Activated CD4-positive, alpha-beta T cell treated with anti-CD3 and anti-CD28 coated beads, Interleukin-2, amount 50 U/mL, for 16 hours (primary cell): Measurements from ENCODE around the gene DDN.

Experiments used
- DNase-seq: peaks from one replicate; pipeline ENCODE4 v3.0.0-alpha.2; 2020

The DDN gene

DNA sequence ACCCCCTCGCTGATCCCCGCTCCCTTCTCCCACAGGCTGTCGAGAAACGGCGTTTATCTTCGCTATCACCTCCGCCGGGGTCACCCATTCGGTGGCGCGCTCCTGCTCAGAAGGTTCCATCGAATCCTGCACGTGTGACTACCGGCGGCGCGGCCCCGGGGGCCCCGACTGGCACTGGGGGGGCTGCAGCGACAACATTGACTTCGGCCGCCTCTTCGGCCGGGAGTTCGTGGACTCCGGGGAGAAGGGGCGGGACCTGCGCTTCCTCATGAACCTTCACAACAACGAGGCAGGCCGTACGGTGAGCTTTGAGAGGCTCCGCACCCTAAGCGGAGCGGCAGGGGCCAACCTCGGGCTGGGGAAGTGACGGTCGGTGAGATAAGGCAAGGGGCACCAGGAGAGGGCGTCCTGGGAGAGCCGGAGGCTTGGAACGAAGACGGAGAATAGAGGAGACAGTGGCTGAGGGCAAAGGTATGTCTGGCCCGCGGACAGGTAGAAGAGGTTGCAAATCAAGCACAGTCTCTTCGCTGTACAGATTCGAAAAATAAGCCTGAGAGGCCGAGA, 18.7 kb downstream of the DDN start:
- DNase-seq, result no peak

DNA sequence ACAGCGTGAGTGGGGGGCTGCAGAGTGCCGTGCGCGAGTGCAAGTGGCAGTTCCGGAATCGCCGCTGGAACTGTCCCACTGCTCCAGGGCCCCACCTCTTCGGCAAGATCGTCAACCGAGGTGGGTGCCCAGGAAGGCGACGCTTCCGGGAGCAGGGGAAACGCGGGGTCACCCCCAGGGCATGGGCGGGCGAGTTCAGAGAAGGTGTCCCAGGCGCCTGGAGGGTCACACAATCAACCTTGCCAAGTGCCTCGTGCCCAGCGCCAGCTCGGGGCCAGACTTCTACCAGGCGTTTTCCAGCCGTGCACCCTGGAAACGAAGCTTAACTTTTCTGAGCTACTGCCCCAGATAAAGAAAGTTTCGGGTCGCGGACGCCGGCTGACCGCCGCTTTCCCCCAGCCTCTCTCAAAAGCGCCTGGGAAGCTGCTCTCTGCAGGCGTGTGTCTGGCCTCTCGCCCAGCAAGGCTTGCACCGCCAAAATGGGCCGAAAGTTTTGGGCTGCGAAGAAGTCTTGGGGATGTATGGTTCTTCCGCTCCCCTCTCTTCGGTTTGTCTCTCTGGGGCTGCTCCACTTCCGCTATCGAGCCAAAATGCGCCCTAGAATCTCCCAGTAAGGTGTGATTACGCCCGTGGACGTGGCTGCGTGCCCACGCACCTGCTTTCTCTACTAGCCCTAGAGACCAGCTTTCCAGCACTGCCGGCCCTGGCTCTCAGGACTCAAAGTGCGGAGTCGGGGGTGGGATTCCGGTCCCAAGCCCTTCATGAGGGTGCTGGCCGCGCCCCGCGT, 19.4 kb downstream of the DDN start:
- DNase-seq, result no peak

DNA sequence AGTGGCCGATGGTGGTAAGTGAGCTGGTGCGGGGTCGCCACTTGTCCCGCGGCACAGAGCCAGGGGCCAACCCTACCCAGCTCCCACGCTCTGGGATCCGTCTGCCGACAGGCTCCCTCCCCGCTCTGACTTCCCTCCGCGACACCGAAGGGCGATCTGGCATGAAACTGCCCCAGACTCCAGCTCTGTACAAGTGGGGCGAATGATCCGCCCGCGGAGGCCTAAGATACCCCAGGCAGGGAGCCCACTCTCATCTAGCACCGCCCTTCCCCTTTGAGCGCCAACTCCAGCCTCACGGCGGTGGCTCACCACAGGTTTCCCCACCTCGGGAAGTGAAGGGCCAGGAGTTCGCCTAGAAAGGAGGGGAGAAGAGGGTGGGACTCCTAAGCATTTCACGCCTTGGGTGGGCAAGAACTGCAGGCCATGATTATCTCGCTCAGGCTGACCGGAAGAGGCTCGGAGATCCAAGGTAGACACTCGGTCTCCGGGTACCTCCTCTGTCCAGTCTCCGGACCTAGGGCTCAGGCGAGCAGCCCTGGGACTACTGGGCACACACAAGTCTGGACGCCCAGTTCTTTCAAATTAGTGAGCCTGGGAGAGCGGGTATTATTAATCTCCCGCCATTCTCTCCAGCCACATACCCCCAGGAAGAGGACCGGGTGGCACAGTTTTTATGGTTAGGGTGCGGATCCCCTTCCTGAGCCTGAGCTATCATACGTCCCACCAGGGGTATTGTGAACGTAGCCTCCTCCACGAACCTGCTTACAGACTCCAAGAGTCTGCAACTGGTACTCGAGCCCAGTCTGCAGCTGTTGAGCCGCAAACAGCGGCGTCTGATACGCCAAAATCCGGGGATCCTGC, 20.2 kb downstream of the DDN start:
- no peak for DNase-seq

GRCh38 chr12:48978291-48978740, 20.9 kb downstream of the DDN start, which contains the start of gene WNT1:
Gene WNT1, plus strand, starts transcription at chr12:48978322. Its CDS starts 329 bp downstream, at chr12:48978651.
- DNase-seq, result no peak

DNA sequence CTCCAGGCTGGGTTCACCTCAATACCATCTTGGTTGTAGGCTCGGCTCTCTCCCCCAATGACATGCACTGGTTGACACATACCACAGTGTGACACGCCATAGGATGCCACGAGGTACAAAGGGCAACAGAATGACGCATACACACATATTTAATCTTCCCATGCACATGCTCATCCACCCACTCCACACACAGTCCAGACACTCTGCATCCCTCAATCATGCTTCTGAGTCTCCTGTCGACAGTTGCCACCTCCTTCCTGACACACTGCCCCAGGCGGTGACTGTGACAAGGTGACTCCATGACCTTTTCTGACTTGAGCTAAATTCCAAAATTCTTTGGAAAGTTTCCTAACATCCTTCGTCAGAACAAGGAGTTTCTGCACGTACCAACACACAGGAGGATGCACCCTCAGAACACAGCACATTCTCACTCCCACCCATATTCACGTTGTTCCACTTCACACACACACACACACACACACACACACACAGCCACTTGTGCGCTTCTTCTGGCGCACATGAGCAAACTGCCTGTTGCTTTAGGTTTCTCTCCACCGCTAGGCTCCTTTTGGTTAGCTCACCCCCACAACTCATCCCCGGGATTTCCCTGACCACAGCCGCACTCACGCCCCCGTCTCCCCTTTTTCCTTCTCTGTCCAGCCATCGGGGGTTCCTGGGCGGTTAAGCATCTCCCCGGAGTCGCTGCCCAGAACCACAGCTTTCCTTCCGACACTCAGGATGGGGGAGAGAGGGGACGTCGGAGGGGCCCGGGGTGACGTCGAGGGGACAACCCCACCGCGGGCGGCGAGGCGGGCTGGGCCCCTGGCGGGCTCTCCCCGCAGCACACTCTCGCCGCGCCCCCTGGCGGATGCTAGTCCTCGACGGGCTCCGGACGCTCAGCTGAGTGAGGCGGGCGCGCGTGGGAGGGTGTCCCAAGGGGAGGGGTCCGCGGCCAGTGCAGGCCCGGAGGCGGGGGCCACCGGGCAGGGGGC, 21.6 kb downstream of the DDN start:
- DNase-seq, result peak; percentile 75

DNA sequence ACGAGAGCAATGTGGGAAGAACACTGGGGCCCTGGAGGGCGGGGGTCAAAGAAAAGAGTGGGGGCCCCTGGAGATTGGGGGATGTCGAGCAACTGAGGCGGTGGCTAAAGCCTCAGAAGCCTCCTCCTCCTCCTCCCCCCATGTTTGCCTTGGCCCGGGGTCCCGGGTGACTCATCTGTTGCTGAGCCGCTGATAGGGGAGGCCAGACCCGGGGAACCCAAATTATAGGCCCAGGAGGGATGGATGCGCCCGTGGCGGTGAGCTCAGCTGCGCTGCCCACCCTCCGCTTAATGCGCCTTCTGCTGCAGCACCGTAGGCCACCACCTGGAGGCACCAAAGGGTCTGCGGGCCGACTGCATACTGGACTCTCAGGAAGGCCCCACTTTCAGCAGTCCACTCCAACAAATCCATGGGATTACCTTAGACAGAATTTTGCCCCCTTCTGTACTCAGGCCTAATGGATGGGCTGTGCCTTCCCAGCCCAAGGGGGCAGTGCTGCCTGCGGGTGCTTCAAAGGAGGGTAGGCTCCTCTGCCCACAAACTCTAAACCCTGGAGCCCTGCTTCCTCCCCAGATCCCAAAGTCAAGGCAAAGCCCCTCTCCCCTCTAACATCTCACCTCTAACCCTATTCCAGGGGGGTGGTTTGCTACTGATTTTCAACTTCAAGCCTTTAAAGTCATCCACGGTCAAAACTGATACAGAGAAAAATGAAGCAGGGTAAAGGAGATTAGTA, 25.1 kb downstream of the DDN start:
- DNase-seq, result no peak

GRCh38 chr12:48973531-48973930, 25.6 kb downstream of the DDN start:
- DNase-seq, result no peak

GRCh38 chr12:48972952-48973483, 26.2 kb downstream of the DDN start:
- no peak for DNase-seq

DNA sequence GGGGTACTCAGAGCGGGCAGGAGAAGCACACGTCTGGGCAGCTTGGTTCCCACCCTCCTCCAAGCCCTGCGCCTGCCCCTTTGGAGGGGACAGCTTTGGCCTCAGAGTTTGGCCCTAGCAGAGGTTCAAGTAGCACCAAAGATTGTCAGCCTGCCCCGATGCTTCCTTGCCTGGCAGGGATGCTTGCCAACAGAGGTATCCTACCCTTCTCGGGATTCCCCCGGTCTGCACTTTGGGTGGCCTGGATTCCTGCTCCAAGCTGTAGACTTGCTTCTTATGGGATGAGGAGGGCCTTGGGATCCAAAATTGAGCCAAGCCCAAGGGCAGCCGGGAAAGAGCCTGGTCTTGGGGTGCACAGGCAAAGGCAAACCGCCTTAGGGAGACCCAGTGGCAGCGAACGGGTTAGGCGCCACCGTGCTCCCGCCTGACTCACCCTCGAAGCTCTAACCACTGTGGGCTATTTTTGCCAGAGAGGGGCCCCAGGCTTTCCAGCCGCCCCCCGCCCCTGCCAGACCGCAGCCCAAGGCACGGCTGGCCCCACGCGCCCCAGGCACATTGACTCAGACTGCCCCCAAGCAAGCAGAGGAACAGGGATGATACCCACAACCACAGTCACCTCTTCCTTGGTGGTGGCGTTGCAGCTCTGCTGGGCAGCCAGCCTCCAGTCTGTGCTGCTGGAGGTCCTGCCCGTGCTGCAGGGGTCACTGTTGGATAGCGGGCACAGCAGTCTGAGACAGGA, 26.8 kb downstream of the DDN start:
- no peak for DNase-seq

GRCh38 chr12:48970702-48971334, 28.4 kb downstream of the DDN start:
- DNase-seq, result no peak

DNA sequence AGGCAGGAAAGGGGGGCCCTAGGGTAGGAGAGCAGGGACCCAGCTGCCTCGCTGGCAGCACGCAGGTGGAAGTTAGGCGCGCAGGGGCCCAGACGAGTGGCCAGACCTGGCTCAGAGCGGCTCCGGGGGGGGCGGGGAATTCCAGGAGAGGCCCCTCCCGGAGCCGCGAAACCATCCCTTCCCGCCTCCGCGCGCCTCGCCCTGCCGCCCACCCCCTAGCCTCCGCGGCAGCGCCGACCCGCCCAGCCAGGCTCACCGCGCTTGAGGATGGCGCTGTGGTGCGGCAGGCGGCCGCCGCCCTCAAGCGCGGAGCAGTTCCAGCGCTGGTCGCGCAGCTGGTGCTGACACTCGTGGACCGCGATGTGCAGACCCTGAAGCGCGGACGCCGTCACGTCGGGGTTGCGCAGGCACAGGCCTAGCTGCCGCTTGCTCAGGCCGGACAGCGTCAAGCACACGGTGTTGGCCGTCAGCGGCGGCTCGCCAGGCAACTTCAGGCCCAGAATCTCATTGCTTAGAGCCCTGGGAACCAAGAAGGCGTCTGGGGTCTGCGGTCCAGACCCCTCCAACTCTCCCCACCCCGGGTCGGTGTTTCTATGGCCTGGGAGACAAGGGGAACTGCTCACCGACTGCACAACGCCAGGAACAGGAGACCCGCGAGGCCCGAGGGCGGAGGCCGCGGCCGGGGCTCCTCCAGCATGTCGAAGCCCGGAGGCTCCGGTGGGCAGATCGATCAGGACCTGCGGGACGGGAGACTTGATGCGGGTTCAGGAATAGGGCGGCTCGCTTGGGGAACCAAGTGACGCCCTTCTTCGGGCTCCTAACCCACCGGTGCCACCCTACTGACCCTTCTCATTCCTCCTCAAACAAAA, 29.1 kb downstream of the DDN start:
- no peak for DNase-seq

DNA sequence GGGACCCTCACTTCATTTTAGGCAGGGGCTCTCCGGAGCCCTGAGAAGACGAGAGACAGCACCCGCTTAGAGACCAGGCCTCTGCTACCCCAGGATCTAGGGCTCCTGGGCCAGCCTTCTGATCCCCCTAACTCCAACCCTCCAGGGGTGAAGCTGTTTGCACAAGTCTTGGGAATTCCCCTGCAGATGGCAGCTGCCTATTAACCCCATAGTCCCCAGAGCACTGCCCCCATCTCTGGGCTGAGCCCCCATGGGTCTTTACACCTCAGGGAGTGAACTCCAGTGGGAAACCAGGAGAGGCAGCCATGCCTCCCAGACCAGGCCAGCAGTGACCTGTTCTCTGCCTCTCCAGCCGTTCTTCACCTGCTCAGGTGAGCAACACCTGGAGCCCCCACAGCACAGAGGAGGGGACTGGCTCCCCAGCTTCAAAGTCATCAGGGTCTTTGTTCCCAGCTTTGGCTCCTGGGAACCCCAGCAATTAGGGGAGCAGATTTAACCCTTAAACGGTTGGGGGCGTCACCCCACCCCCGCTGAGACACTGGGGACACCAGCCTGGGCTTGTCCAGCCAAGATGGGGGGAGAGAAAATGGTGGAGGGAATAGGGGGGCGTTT, 29.9 kb downstream of the DDN start:
- no peak for DNase-seq

- DNase-seq, result no peak
These were observed 30.7 kb downstream of the DDN start for GRCh38 chr12:48968467-48968866.

DNA sequence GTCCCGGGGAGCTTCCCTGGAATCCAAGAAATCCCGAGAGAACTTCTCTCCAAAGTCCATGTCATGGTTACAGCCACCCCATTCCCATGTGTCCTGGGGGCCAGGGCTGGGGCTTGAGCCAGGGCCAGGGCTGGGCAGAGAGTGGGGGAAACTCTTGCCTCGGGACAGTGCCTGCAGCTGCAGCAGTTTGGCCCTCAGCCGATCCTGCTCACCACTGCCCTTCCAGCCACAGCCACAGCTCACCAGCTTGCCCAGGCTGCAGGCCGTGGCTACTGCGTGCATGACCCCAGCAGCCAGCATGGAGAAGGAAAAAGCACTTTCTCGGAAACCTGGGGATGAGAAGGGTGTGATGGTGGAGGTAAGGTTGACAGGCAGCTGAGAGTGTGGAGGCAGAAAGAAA, 31.2 kb downstream of the DDN start:
- DNase-seq, result no peak

GRCh38 chr12:48966177-48966895, 32.8 kb downstream of the DDN start:
- DNase-seq, result no peak

- no peak for DNase-seq
These were observed 33.8 kb downstream of the DDN start for GRCh38 chr12:48965298-48965838.

DNA sequence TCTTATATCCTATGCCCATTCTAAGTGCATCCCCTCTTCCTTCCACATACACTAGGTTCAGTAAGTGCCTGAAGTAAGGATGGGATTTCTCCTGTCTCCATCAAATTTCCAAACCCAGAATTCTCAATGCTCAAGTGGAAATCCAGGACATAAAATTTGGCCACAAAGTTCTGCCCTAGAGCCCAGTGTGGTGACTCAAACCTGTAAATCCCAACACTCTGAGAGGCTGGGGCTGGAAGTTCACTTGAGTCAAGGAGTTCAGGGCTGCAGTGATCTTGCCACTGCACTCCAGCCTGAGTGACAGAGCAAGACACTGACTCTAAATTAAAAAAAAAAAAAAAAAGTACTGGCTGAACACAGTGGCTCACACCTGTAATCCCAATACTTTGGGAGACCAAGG, 37.4 kb downstream of the DDN start:
- DNase-seq, result no peak

- no peak for DNase-seq
These were observed 37.8 kb downstream of the DDN start for GRCh38 chr12:48961331-48961730.
